Ishikawa (cell line): ENCODE results near the gene PTGIR.

Experiments used
- CEBPB ChIP-seq: IDR thresholded peaks from 2 replicates; pipeline ENCODE4 v1.6.1; 2012
- CREB1 ChIP-seq: IDR thresholded peaks from 2 replicates; pipeline ENCODE4 v1.6.1; 2012; ENCODE audit warnings: low read depth
- MAX ChIP-seq: IDR thresholded peaks from 2 replicates; pipeline ENCODE4 v1.6.1; 2012
- RAD21 ChIP-seq: IDR thresholded peaks from 2 replicates; pipeline ENCODE4 v1.6.1; 2012; ENCODE audit warnings: low read depth
- REST ChIP-seq: IDR thresholded peaks from 2 replicates; pipeline ENCODE4 v1.6.1; 2012; ENCODE audit warnings: low read depth, mild to moderate bottlenecking
- TAF1 ChIP-seq: IDR thresholded peaks from 2 replicates; pipeline ENCODE4 v1.6.1; 2012; ENCODE audit warnings: low read depth, mild to moderate bottlenecking
- ZBTB7A ChIP-seq: IDR thresholded peaks from 2 replicates; pipeline ENCODE4 v1.6.1; 2012; ENCODE audit warnings: low read depth

DNA sequence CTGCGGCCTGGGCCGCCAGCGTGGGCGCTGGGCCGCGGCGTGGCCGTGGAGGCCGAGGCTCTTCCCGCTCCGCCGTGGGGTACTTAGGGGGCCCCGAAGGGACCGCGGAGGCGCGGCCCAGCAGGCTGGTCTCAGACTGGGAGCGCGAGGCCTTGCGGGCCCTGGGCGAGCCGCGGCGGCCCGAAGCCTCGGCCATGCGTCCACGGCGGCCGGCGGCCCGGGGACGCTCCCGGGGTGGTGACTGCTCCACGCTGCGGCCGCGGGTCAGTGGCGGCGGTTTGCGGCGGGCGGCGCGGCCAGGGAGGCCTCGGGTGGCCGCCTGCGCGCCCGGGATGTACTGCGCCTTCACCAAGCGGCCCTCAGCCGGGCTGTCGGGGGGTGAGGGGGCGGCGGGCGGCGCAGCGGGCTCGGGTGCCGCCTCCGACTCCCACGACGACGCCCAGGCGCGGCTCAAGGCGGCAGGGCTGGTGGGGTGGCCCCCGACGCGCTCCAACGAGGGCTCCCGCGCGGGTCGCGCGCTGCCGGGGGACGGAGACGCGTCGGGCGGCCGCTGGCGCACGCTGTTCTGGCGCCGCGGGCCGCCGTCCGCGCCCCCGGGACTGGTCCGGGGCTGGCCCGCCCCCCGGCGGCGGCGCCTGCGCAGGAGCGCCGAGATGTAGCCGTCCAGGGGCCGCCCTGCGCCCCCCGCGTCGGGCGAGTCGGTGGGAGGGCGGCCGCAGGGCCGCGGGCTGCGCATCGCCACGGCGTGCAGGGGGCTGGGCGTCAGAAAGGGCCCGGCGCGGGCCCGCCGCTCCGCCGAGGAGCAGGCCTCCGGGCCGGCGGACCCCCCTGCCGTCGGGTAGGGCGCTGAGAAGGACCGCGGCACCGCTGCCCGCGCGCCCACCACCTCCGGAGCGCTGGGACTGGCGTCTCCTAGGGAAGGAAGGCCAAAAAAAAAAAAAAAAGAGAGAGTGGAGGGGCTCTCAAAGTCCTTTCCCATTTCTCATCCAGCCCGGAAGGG, 24.4 kb upstream of the PTGIR start:
- TF ChIP-seq CEBPB (no peak), RAD21 (no peak), CREB1 (no peak), ZBTB7A (no peak), TAF1 (no peak), MAX (no peak), REST (no peak)
